HAP-1 (cell line): ENCODE data around the gene RPS29.

Experiments used
- DNase-seq, 2 experiments: peaks; one replicate each; pipeline ENCODE4 v3.0.0-alpha.2; 2016 to 2020; ENCODE audit warnings: low spot score in 2 of 2
- H3K27me3 ChIP-seq: fragments of 250-450 bp; sonication (Bioruptor Pico); 2 replicates; pipeline ENCODE4 v1.5.1; 2020; ENCODE audit warnings: low read depth, mild to moderate bottlenecking, moderate library complexity
- H3K36me3 ChIP-seq: fragments of 250-450 bp; sonication (Bioruptor Pico); replicated peaks from 2 replicates; pipeline ENCODE4 v1.5.1; 2020; ENCODE audit warnings: mild to moderate bottlenecking
- H3K4me1 ChIP-seq: fragments of 250-450 bp; sonication (Bioruptor Pico); 2 replicates; pipeline ENCODE4 v1.5.1; 2020; ENCODE audit warnings: mild to moderate bottlenecking
- H3K4me3 ChIP-seq: fragments of 250-450 bp; sonication (Bioruptor Pico); 2 replicates; pipeline ENCODE4 v1.5.1; 2020; ENCODE audit warnings: mild to moderate bottlenecking, moderate library complexity
- H3K9me3 ChIP-seq: fragments of 250-450 bp; sonication (Bioruptor Pico); 2 replicates; pipeline ENCODE4 v1.5.1; 2020; ENCODE audit warnings: mild to moderate bottlenecking, moderate library complexity
- in situ Hi-C: fragments of 300-500 bp; cut with MboI; formaldehyde crosslinking; loops from 3 replicates; pipeline ENCODE4 v1.14.3; 2020; ENCODE audit warnings: low sequenced_read_pairs, inconsistent platforms, mixed read lengths

Gene RPS29

GRCh38 chr14:49584058-49584457 is 2.1 kb downstream of the RPS29 start:
- Histone ChIP-seq H3K36me3 (peaks cover 41% of the 10 kb centered on the region), H3K27me3 (no peaks in the 10 kb centered on the region), H3K9me3 (no peaks in the 10 kb centered on the region), H3K4me3 (peak overlapping the region; percentile 95), H3K4me1 (peaks cover 9% of the 10 kb centered on the region)
- in situ Hi-C loops: no loop called here
- no peak for DNase-seq

DNA sequence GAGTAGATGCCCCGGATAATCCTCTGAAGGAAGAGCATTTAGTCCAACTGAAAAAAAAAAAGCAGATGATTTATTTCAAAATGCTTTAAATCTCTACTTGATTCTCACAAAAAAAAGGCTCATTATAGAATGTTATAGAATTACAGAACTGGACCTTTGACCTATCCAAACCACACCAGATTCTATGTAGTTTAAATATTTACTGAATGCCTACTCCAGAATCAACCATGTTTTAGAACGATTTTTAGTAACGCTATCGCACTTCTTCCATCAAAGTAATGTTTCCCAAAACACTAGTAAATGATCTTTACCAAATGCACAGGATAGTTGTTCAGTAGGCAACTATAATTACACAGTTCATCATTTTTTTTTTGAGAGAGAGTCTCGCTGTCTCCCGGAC is 2.6 kb downstream of the RPS29 start:
- H3K4me1 ChIP-seq: peaks cover 9% of the 10 kb centered on the region
- peaks cover 41% of the 10 kb centered on the region for H3K36me3 ChIP-seq
- no peak for DNase-seq
- peak overlapping the region; percentile 95 for H3K4me3 ChIP-seq
- in situ Hi-C loops: no loop called here
- H3K27me3 ChIP-seq: no peaks in the 10 kb centered on the region
- H3K9me3 ChIP-seq: no peaks in the 10 kb centered on the region

DNA sequence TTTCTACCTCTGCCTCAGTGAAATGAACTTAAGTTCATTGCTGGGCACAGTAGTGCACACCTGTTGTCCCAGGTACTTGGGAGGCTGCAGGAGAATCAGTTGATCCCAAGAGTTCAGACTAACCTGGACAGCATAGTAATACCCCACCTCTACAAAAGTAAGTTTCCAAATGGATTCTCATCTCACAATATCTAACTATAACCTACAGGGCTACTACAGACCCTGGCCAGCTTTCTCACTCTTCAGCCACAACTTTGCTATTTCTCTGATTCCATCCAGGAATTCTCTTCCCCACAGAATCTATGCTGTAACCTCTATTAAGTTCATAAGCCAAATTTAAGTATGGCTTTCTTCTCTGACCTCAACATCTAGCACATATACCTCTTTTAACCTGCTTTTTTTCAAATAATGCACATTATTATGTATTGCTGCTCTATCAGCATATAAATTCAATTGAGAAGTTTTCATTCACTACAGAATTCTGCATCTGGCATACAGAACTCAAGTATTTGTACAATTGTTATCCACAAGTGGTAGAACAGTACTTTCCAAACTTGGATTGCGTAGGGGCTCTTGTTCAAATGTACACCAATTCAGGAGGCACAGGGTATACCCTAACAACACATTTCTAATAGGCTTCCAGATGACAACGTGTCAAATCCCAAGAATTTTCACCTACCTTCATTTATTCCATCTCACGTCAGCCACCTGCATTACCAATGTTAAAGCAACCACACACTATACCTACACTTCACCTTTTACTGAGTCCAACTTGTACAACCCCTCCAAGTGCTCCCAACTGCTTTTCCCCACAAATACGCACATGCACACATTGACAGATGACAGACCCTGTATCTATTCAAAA is 3.8 kb downstream of the RPS29 start:
- Histone ChIP-seq H3K4me1 (peaks cover 9% of the 10 kb centered on the region), H3K9me3 (no peaks in the 10 kb centered on the region), H3K4me3 (no peak overlapping the region), H3K36me3 (peaks cover 48% of the 10 kb centered on the region), H3K27me3 (no peaks in the 10 kb centered on the region)
- DNase-seq: no peak
- in situ Hi-C loops: no loop called here

- in situ Hi-C loops: no loop called here
- H3K9me3 ChIP-seq: no peaks in the 10 kb centered on the region
- H3K4me3 ChIP-seq: no peak overlapping the region
- peaks cover 9% of the 10 kb centered on the region for H3K4me1 ChIP-seq
- DNase-seq: no peak
- H3K27me3 ChIP-seq: no peaks in the 10 kb centered on the region
- peaks cover 57% of the 10 kb centered on the region for H3K36me3 ChIP-seq
Measured at GRCh38 chr14:49581209-49582112, 4.7 kb downstream of the RPS29 start.

DNA sequence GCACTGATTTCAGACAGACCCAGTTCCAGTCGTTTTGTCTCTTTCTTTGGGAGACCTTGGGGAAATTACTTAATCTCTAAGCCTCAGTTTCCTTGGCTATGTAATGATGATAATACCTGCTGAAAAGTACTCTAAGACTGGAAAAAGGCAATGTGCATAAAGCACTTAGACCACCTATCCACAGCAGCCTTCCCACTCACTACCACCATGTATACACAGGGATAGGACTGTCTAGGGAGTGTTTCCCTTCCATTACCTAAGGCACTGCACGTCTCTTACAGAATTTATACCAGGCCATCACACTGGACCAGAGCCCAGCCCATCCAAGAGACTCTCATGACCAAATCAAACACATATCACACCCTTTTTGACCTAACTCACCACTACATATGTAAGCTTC is 6.3 kb downstream of the RPS29 start:
- no peak for DNase-seq
- H3K36me3 ChIP-seq: peaks cover 55% of the 10 kb centered on the region
- no peaks in the 10 kb centered on the region for H3K9me3 ChIP-seq
- no peak overlapping the region for H3K4me3 ChIP-seq
- no peaks in the 10 kb centered on the region for H3K27me3 ChIP-seq
- H3K4me1 ChIP-seq: peaks cover 9% of the 10 kb centered on the region
- in situ Hi-C loops: no loop called here

DNA sequence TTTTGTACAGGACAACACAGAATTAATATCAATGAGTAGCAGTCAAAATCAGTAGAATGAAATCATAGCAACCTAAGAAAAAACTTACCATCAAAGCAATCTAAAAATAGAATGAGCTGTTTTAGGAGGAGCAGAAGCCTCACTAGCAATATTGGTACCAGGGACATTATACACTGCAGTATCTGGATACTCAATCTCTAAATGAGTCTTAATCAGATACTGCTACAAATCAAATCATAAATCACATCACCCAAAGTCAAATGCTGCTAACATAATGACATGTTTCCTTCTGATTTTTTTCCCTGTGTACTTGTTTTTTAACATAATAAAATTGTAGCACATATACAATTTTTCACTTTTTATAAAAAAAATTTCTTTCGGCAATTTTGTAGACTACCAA is 8.0 kb downstream of the RPS29 start:
- H3K27me3 ChIP-seq: no peaks in the 10 kb centered on the region
- no peak for DNase-seq
- in situ Hi-C loops: no loop called here
- H3K9me3 ChIP-seq: no peaks in the 10 kb centered on the region
- no peak overlapping the region for H3K4me3 ChIP-seq
- peaks cover 5% of the 10 kb centered on the region; the same call in 1 of the 2 replicates for H3K4me1 ChIP-seq
- peaks cover 53% of the 10 kb centered on the region for H3K36me3 ChIP-seq

DNA sequence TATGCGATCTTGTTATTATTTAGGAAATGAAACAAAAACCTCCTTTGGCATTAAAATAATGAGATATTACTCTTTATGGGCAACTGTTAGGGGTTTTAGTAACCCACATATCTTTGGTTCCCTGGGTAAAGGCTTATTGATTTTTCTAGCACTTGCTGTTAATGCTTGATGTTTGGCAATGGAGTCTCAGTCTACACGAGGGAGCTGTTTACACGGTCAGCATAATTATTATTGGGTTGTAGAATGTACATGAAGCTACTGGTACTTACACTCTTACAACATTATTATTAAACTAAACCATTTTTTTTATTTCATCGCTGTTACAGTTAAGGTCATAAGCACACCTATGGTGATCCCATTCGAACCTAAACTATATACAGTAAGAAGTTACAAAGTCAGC is 12.1 kb downstream of the RPS29 start:
- Histone ChIP-seq H3K4me1 (no peaks in the 10 kb centered on the region), H3K36me3 (peaks cover 40% of the 10 kb centered on the region), H3K27me3 (no peaks in the 10 kb centered on the region), H3K9me3 (no peaks in the 10 kb centered on the region), H3K4me3 (no peak overlapping the region)
- no peak for DNase-seq
- in situ Hi-C loops: no loop called here

- no peaks in the 10 kb centered on the region for H3K27me3 ChIP-seq
- H3K4me3 ChIP-seq: no peak overlapping the region
- peaks cover 9% of the 10 kb centered on the region for H3K36me3 ChIP-seq
- H3K9me3 ChIP-seq: no peaks in the 10 kb centered on the region
- in situ Hi-C loops: no loop called here
- no peak for DNase-seq
- H3K4me1 ChIP-seq: no peaks in the 10 kb centered on the region
Measured at GRCh38 chr14:49569281-49569680, 16.9 kb downstream of the RPS29 start.

- H3K9me3 ChIP-seq: no peaks in the 10 kb centered on the region
- H3K4me1 ChIP-seq: no peaks in the 10 kb centered on the region
- DNase-seq: no peak
- in situ Hi-C loops: no loop called here
- H3K36me3 ChIP-seq: no peaks in the 10 kb centered on the region
- no peak overlapping the region for H3K4me3 ChIP-seq
- H3K27me3 ChIP-seq: no peaks in the 10 kb centered on the region
Measured at GRCh38 chr14:49566714-49567113, 19.5 kb downstream of the RPS29 start.

- Histone ChIP-seq H3K4me3 (no peak overlapping the region), H3K9me3 (no peaks in the 10 kb centered on the region), H3K36me3 (no peaks in the 10 kb centered on the region), H3K27me3 (no peaks in the 10 kb centered on the region), H3K4me1 (no peaks in the 10 kb centered on the region)
- in situ Hi-C loops: no loop called here
- no peak for DNase-seq
Measured at GRCh38 chr14:49559979-49560768, 26.0 kb downstream of the RPS29 start.

GRCh38 chr14:49553892-49554291 is 32.3 kb downstream of the RPS29 start:
- peaks cover 23% of the 10 kb centered on the region for H3K4me1 ChIP-seq
- no peaks in the 10 kb centered on the region for H3K36me3 ChIP-seq
- DNase-seq: no peak
- no peaks in the 10 kb centered on the region for H3K27me3 ChIP-seq
- in situ Hi-C loops: no loop called here
- H3K9me3 ChIP-seq: no peaks in the 10 kb centered on the region
- no peak overlapping the region for H3K4me3 ChIP-seq

DNA sequence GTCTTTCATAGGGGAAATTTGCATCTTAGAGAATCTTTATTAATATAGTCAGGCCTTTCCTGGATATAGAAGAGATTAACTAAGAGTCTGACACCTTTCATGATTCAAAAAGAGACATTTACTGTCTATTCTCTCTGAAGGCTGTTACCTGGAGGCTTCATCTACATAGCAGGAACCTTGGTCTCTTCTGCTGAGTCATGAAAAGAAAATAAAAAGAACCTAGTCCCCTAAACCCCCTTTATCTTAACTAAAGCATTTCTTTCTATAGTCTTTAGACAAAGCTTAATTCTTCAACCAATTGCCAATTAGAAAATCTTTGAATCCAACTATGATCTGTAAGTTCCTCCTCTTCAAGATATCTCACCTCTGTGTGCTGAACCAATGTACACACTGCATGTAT is 33.1 kb downstream of the RPS29 start:
- H3K4me3 ChIP-seq: no peak overlapping the region
- peaks cover 23% of the 10 kb centered on the region for H3K4me1 ChIP-seq
- no peaks in the 10 kb centered on the region for H3K9me3 ChIP-seq
- in situ Hi-C loops: no loop called here
- DNase-seq: no peak
- H3K36me3 ChIP-seq: no peaks in the 10 kb centered on the region
- no peaks in the 10 kb centered on the region for H3K27me3 ChIP-seq

GRCh38 chr14:49551569-49551968 is 34.6 kb downstream of the RPS29 start:
- in situ Hi-C loops: no loop called here
- no peak for DNase-seq
- no peaks in the 10 kb centered on the region for H3K36me3 ChIP-seq
- H3K27me3 ChIP-seq: no peaks in the 10 kb centered on the region
- H3K9me3 ChIP-seq: no peaks in the 10 kb centered on the region
- peaks cover 23% of the 10 kb centered on the region for H3K4me1 ChIP-seq
- H3K4me3 ChIP-seq: no peak overlapping the region
